Suppressor macrophage treated with lipopolysaccharide for 1 hour (primary cell): Measurements from ENCODE around the gene MDM4.
A peak's percentile ranks its signal among the peaks of the same experiment; 100 is the strongest.
"Not testable (repeated sequence)": the region's sequence is repeated elsewhere in the genome, so short reads cannot be mapped to it uniquely, and the experiment has no call there.

ENCODE experiments used
- DNase-seq, 3 donors: peaks; one replicate each; pipeline ENCODE4 v3.0.0-alpha.2; 2020 to 2022

MDM4 gene

DNA sequence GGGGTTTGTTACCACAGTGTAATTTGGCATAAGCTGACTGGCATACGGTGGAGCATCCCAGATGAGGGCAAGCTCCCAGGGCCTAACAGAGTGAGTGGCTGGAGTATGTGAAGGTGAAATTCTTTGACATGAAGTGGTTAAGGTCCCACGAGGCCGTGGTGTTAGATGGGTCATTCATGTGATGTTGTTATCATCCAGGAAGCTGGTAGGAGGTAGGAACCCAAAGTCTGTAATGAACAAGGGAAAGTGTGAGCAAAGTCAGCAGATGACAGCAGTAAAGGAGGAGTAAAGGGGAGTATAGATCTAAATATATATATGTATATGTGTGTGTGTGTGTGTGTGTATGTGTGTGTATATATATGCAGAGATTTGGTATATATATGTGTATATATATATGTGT, 47.6 kb downstream of the MDM4 start:
- DNase-seq = no peak

DNA sequence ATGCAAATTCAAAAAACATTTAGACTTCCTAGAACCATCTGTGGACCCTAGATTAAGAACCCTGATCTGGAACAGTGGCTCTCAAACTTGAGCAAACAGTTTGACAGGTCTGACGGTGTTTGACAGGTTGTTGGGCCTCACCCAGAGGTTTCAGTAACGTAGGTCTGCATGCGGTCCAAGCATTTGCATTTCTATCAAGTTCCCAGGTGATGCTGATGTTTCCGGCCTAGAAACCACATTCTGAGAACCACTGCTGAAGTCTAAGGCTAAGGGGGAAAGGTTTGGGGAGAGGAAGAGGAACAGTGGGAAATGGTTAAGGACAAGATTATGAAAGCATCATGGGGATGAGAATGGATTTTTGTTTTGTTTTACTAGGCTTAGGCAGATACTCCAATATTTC, 48.6 kb downstream of the MDM4 start:
- DNase-seq = no peak

DNA sequence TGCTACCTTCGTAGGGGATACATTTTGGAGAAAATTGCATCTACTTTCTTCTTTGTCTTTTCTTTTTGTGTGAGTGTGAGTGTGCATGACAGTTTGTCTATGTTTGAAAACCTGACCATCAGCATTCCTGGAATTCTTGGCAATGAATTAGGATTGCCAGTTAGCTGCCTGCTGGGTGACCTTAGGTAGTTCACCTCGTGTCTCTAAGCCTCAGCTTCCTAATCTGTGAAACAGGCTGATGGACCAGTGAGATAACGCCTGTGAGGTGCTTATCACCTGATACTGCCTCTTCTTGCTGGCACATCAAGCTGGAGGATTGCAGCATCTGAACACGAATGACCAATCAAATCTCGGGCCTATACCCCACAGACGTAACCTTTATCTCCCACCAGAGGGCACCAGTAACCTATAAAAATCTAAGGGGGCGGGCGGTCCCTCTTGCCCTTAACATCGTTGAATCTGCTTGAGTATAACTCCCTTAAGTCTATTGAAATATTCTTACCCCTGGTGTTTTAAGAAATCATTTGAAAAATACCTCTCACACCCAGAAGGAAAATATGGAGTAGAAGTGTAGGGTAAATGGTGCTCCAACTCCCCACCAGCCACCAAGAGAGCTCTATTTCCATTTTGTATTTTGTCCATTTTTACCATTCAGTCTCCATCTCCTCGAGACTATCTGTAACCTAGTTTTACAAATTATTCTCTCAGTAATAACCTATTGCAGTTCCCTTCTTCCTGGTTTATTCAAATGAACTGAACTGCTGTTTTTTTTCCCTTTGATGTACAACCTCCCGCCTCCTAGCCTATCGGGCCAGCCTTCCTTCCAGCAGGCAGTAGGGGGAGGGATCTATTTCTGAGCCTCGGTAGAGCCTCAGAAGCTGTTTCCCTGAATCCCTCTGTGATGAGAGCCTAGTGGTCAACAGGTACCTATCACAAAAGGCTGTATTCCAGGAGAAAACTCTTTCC, 49.7 kb downstream of the MDM4 start:
- peak; percentile 63 to 72 (median 64) for DNase-seq

DNA sequence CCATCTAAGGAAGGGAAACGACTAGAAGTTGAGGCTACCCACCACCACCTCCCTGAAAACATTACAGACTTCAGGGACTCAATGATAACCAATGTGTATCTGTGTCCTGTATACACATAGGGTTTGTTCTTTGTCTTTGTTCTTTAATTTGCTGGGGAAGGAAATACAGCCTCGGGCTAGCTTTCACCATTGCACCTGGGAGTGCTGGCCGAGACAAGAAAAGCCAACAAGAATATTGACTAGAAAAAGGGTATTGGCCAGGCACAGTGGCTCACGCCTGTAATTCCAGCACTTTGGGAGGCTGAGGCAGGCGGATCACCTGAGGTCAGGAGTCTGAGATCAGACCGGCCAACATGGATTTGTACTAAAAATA, 50.4 kb downstream of the MDM4 start:
- no peak for DNase-seq

DNA sequence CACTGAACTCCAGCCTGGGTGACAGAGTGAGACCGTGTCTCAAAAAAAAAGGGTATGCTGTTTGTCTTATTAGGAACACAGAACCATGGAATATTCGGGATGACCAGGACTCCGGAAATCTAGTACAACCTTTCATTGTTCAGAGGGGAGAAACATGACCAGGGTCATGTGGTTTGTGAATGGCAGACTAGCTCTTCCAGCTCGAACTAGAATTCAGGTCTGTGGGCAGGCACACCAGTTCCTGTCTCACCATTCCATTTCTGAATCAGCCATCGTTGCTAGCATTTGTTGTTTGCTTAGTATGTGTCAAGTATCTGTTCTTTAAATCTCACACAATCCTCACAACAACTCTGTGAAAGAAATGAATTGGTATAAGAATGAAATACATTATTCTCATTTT, 50.9 kb downstream of the MDM4 start:
- no peak for DNase-seq

DNA sequence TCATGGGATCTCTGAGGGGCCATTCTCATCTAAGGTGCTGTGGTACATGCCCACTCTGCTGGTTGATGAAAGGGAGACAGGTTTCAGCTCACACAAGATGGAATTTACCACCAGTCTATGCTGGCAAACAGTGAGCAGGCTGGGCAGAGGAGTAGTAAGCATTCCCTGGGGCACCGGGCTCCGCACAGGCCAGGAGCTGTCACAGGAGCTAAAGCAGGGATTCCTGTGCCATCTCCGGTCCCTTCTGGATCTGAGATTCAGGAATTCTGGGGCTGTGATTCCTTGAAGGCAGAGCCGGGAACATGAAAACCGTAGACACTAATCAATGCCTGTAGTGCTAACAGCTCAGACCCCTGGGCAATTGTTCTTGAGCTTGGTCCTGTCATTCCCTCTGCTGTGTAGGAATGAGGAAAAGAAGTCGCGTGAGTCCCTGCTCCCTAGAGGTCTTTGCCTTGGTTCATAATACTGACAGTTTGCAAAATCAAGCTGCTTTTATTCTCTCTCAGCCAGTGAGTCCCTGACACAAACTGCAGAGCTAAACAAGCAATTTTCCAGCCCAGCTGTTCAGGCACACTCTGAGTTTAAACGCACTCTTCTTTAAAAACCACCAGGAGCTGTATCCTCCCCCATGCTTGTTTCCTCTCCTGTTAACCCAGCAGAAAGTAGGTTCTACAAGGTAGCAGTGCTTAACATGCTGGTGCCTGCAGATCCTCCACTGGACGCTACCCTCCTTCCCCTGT, 52.5 kb downstream of the MDM4 start:
- DNase-seq = no peak

DNA sequence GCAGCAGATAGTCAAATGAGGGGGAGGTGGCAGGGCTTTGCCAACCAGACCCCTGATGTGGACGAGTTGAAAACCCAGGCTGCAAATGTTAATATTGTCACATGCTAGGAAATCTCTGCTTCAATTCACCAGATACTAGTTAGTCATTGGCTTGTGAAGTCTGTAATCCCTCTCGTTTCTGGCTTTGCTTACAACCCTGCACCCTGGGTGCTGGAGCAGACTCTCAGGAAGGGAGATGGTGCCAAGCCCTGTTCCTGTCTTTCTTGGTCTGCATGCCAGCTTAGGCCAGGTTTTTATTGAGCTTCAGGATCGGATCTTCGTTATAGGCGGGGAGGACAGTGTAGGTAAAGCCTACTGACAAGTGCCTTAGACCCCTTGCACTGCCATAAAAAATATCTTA, 53.3 kb downstream of the MDM4 start:
- no peak for DNase-seq

DNA sequence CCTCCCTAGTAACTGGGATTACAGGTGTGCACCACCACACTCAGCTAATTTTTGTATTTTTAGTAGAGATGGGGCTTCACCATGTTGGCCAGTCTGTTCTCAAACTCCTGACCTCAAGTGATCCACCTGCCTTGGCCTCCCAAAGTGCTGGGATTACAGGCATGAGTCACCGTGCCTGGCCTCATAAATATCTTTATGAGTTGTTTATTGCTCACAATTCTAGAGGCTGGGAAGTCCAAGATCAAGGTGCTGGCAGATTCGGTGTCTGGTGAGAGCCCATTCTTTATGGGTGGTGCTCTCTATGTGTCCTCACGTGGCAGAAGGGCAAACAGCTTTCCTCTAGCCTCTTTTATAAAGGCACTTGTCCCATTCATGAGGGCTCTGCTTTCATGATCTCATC, 53.8 kb downstream of the MDM4 start:
- DNase-seq = not testable (repeated sequence)

DNA sequence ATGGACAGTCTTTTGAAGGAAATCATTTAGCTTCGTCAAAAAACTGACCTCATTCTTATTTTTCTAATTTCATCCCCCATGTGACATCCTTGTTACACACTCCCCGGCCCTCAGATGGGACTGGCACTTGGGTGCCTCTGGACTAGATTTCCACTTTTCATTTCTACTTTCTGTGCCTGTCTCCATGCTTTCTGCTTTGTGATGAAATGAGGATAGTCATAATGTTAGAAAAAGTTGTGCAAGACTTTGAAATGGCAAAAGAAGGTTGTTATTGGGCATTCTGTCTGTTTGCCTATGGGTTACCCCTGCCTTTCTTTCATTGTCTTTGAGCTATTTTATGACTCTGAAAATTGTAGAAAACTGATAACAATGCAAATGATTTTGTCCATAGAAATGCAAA, 54.9 kb downstream of the MDM4 start:
- peak in 1 of 3 donors; percentile 12 for DNase-seq

DNA sequence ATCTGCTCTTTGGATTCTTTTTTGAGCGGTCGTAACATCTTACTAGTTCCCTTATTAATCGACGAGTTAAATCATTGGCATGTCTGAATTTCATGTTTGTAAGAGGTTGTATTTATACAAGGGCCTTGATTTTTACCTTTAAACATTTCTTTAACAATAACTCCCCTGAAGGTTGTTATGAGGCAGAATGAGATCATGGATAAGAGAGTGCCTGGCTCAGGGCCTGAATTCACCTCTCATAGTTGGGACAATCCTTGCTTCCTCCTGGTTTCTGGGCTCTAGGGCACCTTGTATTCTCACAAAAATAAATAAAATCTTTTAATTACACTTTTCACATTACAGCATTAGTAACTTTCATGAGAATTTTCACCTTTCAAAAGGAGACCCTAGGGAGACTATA, 55.4 kb downstream of the MDM4 start:
- DNase-seq = no peak

DNA sequence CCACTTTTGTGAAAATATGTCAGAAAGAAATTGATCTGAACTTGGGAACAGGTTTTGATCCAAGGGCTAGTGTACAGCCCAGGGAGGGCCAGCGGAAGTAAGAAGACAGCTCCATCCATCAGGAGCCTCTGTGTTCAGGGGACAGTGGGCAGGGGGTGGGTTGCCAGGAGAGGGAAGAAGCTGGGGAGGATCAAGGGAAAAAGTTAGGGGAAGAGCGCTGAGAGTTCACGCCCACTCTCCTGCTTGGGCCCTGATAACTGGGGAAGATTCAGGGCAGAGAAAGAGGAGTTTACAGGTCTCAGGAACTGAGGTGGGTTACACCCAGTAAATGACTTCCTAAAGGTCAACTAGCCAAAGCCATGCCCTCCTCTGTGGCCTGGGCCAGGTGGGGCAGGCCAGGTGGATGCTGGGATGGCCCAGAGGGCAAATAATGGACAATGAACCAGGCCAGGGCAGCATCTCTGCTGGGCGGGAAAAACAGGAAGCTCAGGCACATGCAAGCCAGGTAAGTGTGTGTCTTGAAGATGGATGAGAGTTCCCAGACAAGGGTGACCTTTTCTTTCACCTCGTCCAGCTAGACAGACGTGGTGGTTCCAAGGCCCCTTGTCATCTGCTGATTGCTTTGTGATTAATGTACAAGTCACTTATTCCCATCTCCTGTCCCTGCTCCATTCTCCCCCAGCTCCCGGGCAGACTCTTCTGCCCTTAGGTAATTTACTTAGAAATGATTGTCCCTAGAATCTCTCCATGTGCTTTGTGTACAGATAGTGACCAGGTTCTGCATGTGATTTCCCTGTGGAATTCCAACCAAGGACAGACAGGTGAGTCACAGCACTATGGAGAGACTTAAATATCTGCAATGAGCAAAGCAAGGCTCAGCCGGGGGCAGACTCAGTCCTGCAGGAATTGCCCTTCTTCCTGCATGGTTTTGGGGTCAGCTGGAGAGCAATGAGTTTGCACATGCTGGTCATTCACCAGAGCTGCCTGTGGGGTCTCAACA, 57.0 kb downstream of the MDM4 start:
- DNase-seq = no peak

DNA sequence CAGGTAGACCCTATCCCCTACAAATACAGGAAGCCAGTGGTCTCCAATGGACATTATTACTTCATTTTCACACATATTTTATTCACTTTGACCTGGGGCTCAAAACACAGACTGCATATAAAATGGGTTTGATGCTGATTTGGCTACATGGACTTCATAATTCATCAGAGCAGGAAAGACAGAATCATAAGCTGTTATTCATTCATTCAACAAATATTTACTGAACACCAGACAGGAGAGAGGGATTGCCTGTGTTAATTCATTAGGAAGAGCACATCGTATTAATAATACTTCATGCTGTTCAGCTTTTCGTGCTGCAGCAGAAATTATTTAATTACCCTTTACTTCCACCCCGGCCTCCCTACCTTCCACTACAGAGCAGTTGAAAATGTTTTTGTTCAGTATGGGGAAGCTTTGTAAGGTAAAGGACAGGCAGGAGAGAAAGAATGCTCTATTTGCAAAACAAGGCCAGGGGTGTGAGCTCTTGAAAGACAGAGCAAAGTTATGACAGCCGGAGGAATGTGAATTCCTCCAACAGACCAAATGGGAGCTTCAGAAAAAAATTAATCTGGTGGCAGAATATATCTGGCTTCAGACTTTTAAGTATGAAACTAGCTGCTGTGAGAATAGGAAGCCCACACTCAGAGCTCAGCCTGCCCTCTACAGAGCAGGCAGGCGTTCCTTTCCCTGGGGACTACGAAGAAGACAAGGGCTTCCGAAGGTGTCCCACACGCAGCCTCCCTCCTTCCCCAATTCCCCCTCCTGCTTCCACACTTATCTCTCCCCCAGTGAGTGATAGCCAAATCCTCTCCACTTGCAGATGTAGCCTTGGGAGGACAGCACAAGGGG, 58.0 kb downstream of the MDM4 start:
- no peak for DNase-seq

DNA sequence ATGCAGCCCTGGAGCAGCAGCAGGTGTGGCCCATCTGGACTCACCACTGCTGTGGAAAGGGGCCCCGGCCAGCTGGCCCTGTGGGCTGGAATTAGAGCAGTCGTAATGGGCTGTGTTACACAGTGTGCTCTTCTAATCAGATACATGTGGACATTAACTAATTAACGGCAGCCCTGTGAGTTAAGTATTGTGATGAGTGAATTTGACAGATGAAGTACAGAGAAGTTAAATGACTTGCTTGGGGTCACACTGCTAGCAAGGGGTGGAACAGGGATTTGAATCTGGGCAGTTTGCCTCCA, 58.6 kb downstream of the MDM4 start:
- no peak for DNase-seq

DNA sequence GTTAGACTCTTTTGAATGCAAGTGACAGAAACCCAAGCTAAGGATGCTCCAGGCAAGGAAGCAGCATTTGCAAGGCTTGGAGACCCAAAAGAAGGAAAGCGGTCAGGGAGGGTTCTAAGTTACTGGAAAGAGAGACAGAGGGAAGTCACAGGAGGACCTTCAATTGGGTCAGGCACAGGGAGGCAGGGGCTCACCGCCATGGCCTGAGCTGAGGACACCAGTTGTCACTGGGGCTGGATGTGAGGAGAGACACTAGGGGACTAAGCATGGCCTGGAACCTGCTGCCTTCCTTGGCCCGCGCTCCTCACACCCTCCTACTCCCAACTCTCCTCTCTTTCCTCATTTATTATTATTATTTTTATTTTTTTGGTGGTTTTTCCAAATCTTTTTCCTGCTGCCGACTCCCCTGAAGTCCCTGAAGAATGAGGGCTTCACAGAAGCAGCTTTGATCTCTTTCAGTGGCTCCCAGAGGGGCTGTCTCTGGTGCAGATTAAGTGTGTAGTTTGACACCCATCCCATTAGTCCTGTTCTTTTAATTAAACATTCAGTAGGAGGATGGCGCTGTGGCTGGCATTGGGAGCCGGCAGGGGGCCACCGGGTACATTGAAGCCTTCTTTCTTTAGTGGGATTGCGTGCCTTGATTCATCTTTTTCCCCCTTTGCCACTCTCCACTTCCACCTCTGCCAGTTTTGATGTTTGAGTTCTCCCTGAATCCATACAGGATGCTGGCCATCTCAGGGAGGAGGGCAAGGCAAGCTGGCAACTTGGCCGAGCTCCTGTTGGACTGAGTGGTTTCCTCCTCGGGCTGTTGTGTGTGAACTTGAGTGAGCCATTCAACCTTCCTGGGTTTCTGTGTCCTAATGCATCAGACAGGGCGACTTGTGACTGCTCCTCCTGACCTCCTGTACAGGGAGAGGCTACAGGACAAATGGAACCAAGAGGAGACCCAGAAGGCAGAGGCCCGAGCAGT, 59.3 kb downstream of the MDM4 start:
- no peak for DNase-seq

DNA sequence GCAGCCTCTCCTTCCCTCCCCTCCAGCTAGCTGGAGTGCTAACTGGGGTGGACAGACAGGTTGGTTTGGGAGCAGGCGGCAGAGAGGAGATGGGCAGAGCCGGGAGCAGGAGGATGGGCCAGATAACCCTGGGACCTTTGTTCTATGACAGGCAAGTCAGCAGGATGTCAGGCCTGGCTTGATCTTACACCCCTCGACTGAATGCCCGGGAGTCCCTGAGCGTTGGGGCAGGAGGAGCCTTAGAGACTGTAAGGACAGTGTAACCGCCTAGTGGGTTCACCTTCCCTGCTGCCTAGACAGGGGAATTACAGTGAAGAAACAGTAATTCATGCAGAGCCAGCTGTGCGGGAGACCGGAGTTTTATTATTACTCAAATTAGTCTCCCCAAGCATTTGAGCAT, 60.2 kb downstream of the MDM4 start:
- DNase-seq = no peak

DNA sequence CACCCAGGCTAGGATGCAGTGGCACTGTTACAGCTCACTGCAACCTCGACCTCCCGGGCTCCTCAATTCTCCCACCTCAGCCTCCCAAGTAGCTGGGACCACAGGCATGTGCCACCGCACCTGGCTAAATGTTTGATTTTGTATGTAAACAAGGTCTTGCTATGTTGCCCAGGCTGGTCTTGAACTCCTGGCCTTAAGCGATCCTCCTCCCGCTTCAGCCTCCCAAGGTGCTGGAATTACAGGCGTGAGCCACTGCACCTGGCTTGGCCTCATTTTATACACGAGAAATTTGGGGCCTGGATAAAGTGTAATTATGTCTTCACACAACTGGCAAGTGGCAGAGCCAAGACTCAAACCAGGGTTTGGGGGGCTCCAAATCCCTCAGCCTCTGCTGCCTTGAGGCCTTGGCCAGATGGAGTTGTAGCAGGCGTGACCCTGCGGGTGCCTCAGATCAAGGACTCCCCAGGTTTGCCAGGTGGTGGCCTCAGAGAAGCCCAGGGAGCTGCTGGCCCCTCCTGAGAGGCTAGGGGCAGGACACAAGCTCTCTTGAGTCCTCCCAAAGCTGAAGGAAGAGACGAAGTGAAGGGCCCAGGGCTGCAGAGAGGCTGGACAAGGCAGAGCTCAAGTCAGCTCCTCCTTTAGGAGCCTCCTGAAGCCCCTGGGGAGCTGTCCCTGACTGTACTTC, 61.7 kb downstream of the MDM4 start:
- DNase-seq = no peak

DNA sequence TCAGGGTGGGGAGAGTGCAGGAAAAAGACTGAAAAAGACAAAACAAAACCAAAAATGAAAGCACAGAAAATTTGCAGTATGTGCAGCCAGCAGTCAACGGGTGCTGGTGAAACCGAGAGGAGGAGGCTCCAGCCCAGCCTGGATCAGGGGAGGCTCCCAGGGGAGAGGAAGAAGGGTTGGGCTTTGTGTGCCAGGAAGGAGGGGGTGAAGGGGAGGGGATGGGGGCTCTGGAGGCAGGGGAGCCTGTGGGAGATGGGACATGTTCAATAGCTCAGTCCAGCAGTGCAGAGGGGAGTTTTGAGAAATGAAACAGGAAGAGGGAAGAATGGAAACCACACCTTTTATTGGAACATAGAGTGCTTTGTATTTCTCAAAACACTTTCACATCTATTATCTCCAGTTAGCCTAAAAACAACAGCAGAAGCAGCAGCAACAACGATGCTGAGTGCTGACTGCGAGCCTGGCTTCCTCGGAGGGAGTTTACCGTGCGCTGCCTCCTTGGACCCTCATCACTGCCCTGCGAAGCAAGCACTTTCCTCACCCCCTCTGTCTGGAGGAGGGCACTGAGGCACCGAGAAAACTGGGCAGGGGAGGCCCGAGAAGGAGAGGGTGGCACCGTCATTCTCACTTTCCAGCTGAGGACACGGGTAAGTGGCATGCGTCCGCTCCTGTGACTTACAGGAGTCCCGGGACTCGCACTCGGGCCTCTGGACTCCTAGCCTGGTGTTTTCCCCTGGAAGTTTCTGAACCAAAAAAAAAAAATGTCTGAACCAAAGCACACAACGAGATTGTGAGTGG, 62.9 kb downstream of the MDM4 start:
- DNase-seq = peak; percentile 23 to 44 (median 41)

DNA sequence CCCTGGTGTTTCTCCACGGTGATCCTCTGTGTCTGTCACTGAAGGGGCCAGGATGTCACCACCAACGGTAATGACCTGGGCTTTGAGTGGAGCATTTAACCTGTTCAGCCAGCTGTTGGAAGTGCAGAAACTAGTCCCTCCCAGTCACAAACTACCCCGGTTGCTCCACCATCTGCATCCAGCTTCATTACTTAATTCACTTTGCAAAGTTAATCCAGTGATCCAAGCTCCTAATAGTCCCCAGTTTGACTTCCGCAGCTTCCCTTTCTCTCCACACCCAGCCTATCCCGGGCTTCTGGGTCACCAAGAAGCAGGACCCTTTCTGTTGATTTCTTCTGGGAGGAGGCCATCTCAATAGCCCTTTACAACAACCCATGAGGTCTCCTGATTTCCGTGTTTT, 63.5 kb downstream of the MDM4 start:
- no peak for DNase-seq

DNA sequence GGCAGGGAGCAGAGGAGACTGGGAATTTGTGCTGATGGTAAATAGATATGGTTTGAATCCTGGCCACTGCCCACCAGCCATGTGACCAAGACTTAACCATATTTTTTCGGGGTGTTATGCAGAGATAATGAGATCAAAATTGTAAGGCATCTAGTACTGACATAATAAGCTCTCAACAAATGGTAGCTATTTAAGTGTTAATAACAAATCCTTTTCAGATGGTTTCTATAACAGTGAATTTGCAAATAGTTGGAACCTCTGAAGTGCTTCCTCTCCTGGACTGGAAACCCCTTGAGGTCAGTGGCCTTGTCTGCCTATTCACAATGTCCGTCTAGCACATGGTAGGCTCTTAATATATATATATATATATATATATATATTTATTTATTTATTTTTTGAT, 64.7 kb downstream of the MDM4 start:
- no peak for DNase-seq
